Activated T-cell treated with anti-CD3 and anti-CD28 coated beads, Interleukin-2, amount 50 U/mL, for 24 hours (primary cell): ENCODE measurements around the gene FBXW9.
A peak's percentile ranks its signal among the peaks of the same experiment; 100 is the strongest.
"Not testable (repeated sequence)": the region's sequence is repeated elsewhere in the genome, so short reads cannot be mapped to it uniquely, and the experiment has no call there.

Experiments used
- DNase-seq: peaks from one replicate; pipeline ENCODE4 v3.0.0-alpha.2; 2020
- H3K27ac Mint-ChIP-seq: 2 replicates; pipeline ENCODE4 v1.8.0; 2020; ENCODE audit warnings: mild to moderate bottlenecking, mixed read lengths
- H3K27me3 Mint-ChIP-seq: 2 replicates; pipeline ENCODE4 v1.8.0; 2020; ENCODE audit warnings: mixed read lengths
- H3K36me3 Mint-ChIP-seq: 2 replicates; pipeline ENCODE4 v1.8.0; 2020; ENCODE audit warnings: low read depth, mixed read lengths
- H3K4me1 Mint-ChIP-seq: 2 replicates; pipeline ENCODE4 v1.8.0; 2020; ENCODE audit warnings: low read depth, mixed read lengths
- H3K4me3 Mint-ChIP-seq: 2 replicates; pipeline ENCODE4 v1.8.0; 2020; ENCODE audit warnings: mild to moderate bottlenecking, moderate library complexity, mixed read lengths
- H3K9me3 Mint-ChIP-seq: 2 replicates; pipeline ENCODE4 v1.8.0; 2020; ENCODE audit warnings: mixed read lengths

The FBXW9 gene

GRCh38 chr19:12664406-12665280 lies 31.8 kb downstream of the FBXW9 start:
- Mint-ChIP-seq H3K4me3 (peak overlapping the region; percentile 95), H3K27me3 (no peaks in the 10 kb centered on the region), H3K27ac (peak overlapping the region; percentile 100), H3K9me3 (no peaks in the 10 kb centered on the region), H3K4me1 (peaks cover 43% of the 10 kb centered on the region), H3K36me3 (peaks cover 90% of the 10 kb centered on the region)
- DNase-seq = no peak

- Mint-ChIP-seq H3K27me3 (no peaks in the 10 kb centered on the region), H3K4me1 (peaks cover 17% of the 10 kb centered on the region), H3K27ac (no peak overlapping the region), H3K9me3 (no peaks in the 10 kb centered on the region), H3K4me3 (no peak overlapping the region), H3K36me3 (peaks cover 88% of the 10 kb centered on the region)
- no peak for DNase-seq
Observed at GRCh38 chr19:12660980-12661379, 35.5 kb downstream of the FBXW9 start.

GRCh38 chr19:12657966-12658365 lies 38.5 kb downstream of the FBXW9 start:
- no peak for DNase-seq
- Mint-ChIP-seq H3K4me3 (no peak overlapping the region), H3K27me3 (no peaks in the 10 kb centered on the region), H3K4me1 (no peaks in the 10 kb centered on the region), H3K36me3 (peaks cover 81% of the 10 kb centered on the region), H3K9me3 (no peaks in the 10 kb centered on the region), H3K27ac (no peak overlapping the region)

- H3K36me3 Mint-ChIP-seq = peaks cover 78% of the 10 kb centered on the region
- no peak for DNase-seq
- H3K4me1 Mint-ChIP-seq = no peaks in the 10 kb centered on the region
- no peaks in the 10 kb centered on the region for H3K9me3 Mint-ChIP-seq
- no peak overlapping the region for H3K27ac Mint-ChIP-seq
- no peak overlapping the region for H3K4me3 Mint-ChIP-seq
- H3K27me3 Mint-ChIP-seq = no peaks in the 10 kb centered on the region
Observed at GRCh38 chr19:12656899-12657571, 39.4 kb downstream of the FBXW9 start.

GRCh38 chr19:12655546-12655945 lies 40.9 kb downstream of the FBXW9 start:
- Mint-ChIP-seq H3K4me3 (no peak overlapping the region), H3K4me1 (no peaks in the 10 kb centered on the region), H3K36me3 (peaks cover 79% of the 10 kb centered on the region), H3K27ac (no peak overlapping the region), H3K27me3 (no peaks in the 10 kb centered on the region), H3K9me3 (no peaks in the 10 kb centered on the region)
- DNase-seq = no peak

GRCh38 chr19:12652219-12652618 lies 44.2 kb downstream of the FBXW9 start:
- Mint-ChIP-seq H3K4me1 (no peaks in the 10 kb centered on the region), H3K27ac (no peak overlapping the region), H3K36me3 (peaks cover 74% of the 10 kb centered on the region), H3K9me3 (no peaks in the 10 kb centered on the region), H3K4me3 (no peak overlapping the region), H3K27me3 (no peaks in the 10 kb centered on the region)
- DNase-seq = no peak

GRCh38 chr19:12649941-12650340 lies 46.5 kb downstream of the FBXW9 start:
- Mint-ChIP-seq H3K4me3 (no peak overlapping the region), H3K27me3 (no peaks in the 10 kb centered on the region), H3K27ac (no peak overlapping the region), H3K36me3 (peaks cover 67% of the 10 kb centered on the region), H3K9me3 (no peaks in the 10 kb centered on the region), H3K4me1 (no peaks in the 10 kb centered on the region)
- DNase-seq = no peak

- H3K9me3 Mint-ChIP-seq = no peaks in the 10 kb centered on the region
- H3K27me3 Mint-ChIP-seq = no peaks in the 10 kb centered on the region
- no peak overlapping the region for H3K27ac Mint-ChIP-seq
- H3K4me1 Mint-ChIP-seq = no peaks in the 10 kb centered on the region
- H3K4me3 Mint-ChIP-seq = no peak overlapping the region
- no peak for DNase-seq
- H3K36me3 Mint-ChIP-seq = peaks cover 70% of the 10 kb centered on the region
Observed at GRCh38 chr19:12648088-12648487, 48.3 kb downstream of the FBXW9 start.

GRCh38 chr19:12647490-12648071 lies 48.9 kb downstream of the FBXW9 start:
- Mint-ChIP-seq H3K9me3 (no peaks in the 10 kb centered on the region), H3K27me3 (no peaks in the 10 kb centered on the region), H3K27ac (no peak overlapping the region), H3K4me3 (no peak overlapping the region), H3K4me1 (no peaks in the 10 kb centered on the region), H3K36me3 (peaks cover 74% of the 10 kb centered on the region)
- peak; percentile 64 for DNase-seq

GRCh38 chr19:12647047-12647446 lies 49.4 kb downstream of the FBXW9 start:
- no peaks in the 10 kb centered on the region for H3K4me1 Mint-ChIP-seq

GRCh38 chr19:12646551-12646950 lies 49.9 kb downstream of the FBXW9 start:
- no peak for DNase-seq
- Mint-ChIP-seq H3K36me3 (peaks cover 70% of the 10 kb centered on the region), H3K4me1 (no peaks in the 10 kb centered on the region), H3K27ac (peak overlapping the region; percentile 15), H3K27me3 (no peaks in the 10 kb centered on the region), H3K9me3 (no peaks in the 10 kb centered on the region), H3K4me3 (no peak overlapping the region)

More at GRCh38 chr19:12647047-12647446, 49.4 kb downstream of the FBXW9 start:
- DNase-seq = no peak
- Mint-ChIP-seq H3K36me3 (peaks cover 75% of the 10 kb centered on the region), H3K4me3 (no peak overlapping the region), H3K9me3 (no peaks in the 10 kb centered on the region), H3K27ac (peak overlapping the region; percentile 15), H3K27me3 (no peaks in the 10 kb centered on the region)

GRCh38 chr19:12643716-12644115 lies 52.7 kb downstream of the FBXW9 start:
- not testable (repeated sequence) for DNase-seq, H3K27me3 Mint-ChIP-seq, H3K4me3 Mint-ChIP-seq, H3K9me3 Mint-ChIP-seq, H3K4me1 Mint-ChIP-seq, H3K27ac Mint-ChIP-seq
- H3K36me3 Mint-ChIP-seq = peaks cover 53% of the 10 kb centered on the region

GRCh38 chr19:12642506-12642905 lies 53.9 kb downstream of the FBXW9 start:
- no peak overlapping the region for H3K4me3 Mint-ChIP-seq
- DNase-seq = no peak
- peaks cover 10% of the 10 kb centered on the region for H3K4me1 Mint-ChIP-seq
- H3K9me3 Mint-ChIP-seq = no peaks in the 10 kb centered on the region
- H3K27me3 Mint-ChIP-seq = no peaks in the 10 kb centered on the region
- no peak overlapping the region for H3K27ac Mint-ChIP-seq
- H3K36me3 Mint-ChIP-seq = peaks cover 45% of the 10 kb centered on the region

GRCh38 chr19:12641456-12641855 lies 55.0 kb downstream of the FBXW9 start:
- Mint-ChIP-seq H3K4me1 (peaks cover 17% of the 10 kb centered on the region), H3K36me3 (peaks cover 38% of the 10 kb centered on the region), H3K9me3 (no peaks in the 10 kb centered on the region), H3K4me3 (no peak overlapping the region), H3K27ac (no peak overlapping the region), H3K27me3 (no peaks in the 10 kb centered on the region)
- no peak for DNase-seq
